22Rv1 (cell line): Measurements from ENCODE around the gene ACAP3.

Experiments
- CTCF ChIP-seq: fragments of 450-650 bp; IDR thresholded peaks from 2 replicates; pipeline ENCODE4 v1.5.1; 2017; ENCODE audit warnings: mild to moderate bottlenecking
- ZFX ChIP-seq: fragments of 450-650 bp; IDR thresholded peaks from 2 replicates; pipeline ENCODE4 v1.6.1; 2017; ENCODE audit warnings: antibody characterized with exemption, borderline replicate concordance

- no peak for TF ChIP-seq CTCF
- no peak for TF ChIP-seq ZFX
Measured at GRCh38 chr1:1283821-1284220, 23.9 kb downstream of the ACAP3 start.
